Activated CD4-positive, alpha-beta T cell treated with anti-CD3 and anti-CD28 coated beads, Interleukin-2, amount 50 U/mL, for 48 hours (primary cell): ENCODE measurements around the gene RASA3.

ENCODE experiments used
- DNase-seq, 2 experiments: peaks; one replicate each; pipeline ENCODE4 v3.0.0-alpha.2; 2020

The RASA3 gene

GRCh38 chr13:114016321-114017027 is 115.9 kb downstream of the RASA3 start:
- DNase-seq = no peak

DNA sequence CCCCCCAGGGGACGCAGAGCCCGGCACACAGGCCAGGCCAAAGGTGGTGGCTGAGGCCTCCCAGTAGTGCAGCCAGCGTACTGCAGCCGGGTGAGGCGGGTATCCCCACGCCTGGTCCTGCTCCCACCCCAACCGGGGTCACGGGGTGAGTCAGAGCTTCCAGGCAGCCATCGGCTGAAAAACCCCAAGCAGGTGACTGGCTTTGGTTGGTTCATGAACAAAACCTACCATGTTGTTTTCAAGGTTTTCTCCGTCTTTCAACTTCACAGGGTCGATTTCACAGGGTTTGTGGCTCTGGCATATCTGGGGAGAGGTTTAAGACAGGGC is 116.5 kb downstream of the RASA3 start:
- DNase-seq = peak in 1 of 2 experiments; percentile 11

GRCh38 chr13:114015111-114015968 is 117.1 kb downstream of the RASA3 start:
- DNase-seq = no peak

GRCh38 chr13:114013952-114014629 is 118.3 kb downstream of the RASA3 start:
- no peak for DNase-seq

DNA sequence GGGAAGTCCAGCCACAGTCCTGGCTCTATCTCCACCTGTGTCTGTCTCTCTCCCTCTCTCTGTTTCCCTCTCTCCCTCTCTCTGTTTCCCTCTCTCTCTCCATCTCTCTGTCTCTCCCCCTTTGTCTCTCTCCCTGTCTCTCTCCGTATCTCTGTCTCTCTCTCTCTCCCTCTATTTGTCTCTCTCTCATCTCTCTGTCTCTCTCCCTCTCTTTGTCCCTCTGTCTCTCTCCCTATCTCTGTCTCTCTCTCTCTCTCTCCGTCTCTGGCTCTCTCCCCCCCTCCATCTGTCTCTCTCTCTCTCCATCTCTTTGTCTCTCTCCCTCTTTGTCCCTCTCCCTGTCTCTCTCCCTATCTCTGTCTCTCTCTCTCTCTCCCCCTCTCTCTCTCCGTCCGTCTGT is 119.1 kb downstream of the RASA3 start:
- DNase-seq = no peak

DNA sequence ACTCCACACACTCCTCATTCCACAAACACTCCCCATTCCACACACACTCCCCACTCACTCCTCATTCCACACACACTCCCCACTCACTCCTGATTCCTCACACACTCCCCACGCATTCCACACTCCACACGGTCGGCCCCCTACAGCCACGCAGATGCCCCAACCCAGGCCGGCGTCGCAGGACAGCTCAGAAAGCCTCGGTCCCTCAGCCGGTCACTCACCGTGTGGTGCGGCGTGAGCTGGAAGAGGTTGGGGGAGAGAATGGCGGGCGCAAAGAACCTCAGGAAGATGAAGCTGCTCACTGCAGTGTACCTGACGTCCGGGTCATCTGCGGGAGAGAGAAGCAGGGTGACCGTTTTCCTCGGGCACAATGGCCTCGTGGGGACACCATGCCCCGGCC is 119.5 kb downstream of the RASA3 start:
- no peak for DNase-seq

- DNase-seq = no peak
Measured at GRCh38 chr13:114012141-114012540, 120.3 kb downstream of the RASA3 start.

DNA sequence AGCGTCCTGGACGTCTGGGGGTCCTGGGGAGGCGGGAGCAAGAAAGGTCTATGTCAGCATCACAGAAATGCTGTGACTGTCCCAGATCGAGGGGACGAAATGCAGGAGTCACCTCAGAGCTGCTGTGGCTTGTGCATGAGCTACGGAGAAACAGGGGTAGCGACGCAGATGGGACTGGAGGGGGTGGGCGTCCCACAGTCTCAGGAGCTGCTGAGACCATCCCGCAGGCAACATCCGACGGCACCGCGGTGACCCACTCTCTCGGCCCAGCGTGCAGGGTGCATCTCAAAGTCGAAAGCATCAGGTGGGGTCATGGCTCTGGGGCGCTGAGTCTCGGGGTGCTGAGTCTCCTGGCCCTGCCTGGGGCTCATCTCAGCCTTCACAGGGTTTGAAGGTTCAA is 121.2 kb downstream of the RASA3 start:
- no peak for DNase-seq

DNA sequence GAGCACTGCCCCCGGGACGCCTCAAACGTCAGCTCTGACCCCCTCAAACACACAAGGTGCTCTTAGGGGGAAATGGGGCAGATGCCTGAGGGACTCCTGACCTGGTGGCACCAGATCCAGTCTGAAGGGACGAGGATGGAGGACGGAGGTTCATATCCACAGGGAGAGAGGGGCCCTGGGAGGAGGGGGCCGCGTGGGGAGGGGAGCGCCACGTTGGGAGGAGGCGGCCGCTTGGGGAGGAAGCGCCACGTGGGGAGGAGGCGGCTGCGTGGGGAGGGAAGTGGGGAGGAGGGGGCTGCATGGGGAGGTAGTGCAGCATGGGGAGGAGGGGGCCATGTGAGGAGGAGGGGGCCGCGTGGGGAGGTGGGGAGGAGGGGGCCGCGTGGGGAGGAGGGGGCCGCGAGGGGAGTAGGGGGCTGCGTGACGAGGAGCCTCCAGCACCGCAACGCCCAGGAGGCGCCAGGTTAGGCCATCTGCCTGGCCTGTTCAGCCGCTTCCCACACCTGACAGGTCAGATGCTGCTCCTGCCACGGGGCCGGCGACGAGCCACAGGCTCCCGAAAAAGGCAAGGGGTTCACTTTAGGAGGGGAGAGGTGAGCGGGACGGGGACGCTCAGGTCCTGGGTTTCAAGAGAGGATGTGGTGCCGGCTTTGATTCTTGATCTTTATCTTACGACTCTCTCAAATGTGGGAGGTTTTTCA is 121.9 kb downstream of the RASA3 start:
- no peak for DNase-seq

DNA sequence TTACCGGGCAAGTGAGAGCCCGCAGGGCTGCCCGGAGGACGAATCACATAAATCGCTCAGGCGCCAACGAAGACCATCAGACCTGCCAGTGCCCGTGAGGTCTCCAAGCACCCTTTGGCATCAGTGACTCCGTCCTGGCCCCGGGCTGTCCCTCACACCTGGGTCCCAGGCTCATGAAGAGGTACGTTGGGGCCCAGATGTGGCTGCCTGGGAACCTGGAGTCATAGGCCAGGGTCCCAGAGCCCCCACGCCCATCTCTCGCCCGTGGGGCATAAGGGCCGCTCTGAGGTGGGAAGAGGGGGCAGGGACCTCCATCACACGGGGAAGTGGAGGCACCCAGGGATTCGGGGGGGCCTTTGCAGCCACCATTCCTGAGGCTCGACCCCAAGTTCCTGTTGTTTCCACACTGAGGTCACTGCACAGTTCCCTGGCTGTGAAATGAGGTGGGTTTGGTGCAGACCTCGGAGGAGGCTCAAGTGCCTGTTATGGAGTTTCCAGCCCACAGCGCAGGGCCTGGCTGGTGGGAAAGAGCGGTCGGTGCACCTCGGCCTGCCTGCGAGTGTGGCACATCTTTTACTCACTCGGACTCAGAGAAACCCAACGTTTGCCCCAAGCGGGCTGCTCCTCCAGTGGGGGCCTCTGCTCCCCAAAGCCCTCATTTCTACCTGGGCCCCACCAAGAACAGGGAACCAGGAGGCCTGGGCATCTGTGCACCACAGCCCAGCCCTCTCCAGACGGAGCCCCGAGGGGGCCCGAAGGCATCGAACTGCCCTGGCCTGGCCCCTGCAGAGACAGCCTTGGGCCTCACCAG is 122.6 kb downstream of the RASA3 start:
- no peak for DNase-seq

GRCh38 chr13:114008964-114009589 is 123.3 kb downstream of the RASA3 start:
- no peak for DNase-seq

GRCh38 chr13:114007566-114007965 is 124.9 kb downstream of the RASA3 start:
- DNase-seq = no peak

- DNase-seq = no peak
Measured at GRCh38 chr13:114005206-114005724, 127.2 kb downstream of the RASA3 start.

DNA sequence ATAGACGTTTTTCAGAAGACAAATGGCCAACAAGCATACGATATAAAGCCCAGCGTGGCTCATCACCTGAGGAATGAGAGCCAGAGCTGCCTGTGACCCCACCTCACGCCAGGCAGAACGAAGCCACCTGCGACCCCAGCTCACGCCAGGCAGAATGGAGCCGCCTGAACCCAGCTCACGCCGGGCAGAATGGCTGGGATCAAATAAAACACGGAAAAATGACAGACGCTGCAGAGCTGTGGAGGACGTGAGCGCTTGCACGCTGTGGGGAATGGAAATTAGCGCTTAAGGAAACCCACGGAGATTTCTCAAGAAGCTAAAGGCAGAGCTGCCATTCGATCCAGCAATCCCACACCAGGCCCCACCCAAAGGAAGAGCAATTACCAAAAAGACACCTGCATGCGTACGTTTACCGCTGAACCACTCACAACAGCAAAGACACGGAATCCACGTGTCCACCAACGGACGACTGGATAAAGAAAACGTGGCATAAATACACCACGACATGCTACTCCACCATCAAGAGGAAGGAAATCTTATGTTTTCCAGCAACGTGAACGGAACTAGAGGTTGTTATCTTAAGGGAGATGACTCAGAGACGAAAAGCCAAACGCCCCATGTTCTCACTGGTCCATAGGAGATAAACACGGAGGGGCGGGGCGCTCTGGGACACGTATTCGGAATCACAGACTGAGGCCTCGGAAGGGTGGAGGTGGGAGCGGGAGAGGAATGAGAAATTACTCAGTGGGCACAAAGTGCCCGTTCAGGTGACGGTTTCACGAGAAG is 127.8 kb downstream of the RASA3 start:
- DNase-seq = no peak

GRCh38 chr13:114002771-114003321 is 129.6 kb downstream of the RASA3 start:
- no peak for DNase-seq

DNA sequence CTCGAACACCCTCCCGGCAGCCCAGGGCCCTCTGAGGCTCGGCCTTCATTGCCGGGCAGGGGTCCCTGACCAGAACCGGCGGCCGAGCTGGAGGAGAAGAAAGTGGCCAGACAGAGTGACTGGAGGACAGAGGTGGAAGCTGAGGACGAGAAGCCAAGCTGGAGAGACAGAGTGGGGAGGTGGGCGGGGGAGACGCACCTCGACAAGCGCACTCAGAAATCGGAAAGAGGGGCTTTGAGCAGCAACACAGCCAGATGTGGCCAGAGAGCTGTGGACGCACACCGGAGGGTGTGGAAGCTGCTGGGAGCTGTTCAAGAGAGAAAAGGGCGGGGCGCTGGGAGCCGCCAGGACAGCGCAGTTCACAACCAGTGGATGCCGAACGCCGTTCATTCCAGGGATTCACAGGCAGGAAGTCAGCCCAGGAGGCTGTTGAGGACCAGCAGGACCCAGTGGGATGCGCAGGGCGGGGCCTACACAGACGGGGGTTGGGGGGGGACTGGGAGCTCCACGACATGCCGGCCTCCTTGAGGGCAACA is 130.3 kb downstream of the RASA3 start:
- no peak for DNase-seq

- DNase-seq = no peak
Measured at GRCh38 chr13:114001331-114002008, 131.0 kb downstream of the RASA3 start.

GRCh38 chr13:114000151-114001040 is 132.0 kb downstream of the RASA3 start:
- no peak for DNase-seq

GRCh38 chr13:113999618-113999910 is 132.9 kb downstream of the RASA3 start:
- DNase-seq = no peak
